Measurements from ENCODE around the gene ARMC7.

GRCh38 chr17:75078284-75079022, 31.3 kb upstream of the ARMC7 start:
- no peak for TF ChIP-seq CTCF (IDR thresholded peaks at IDR 0.05)
- no peak for TF ChIP-seq POLR2A (IDR thresholded peaks at IDR 0.05)

Data from Peyer's patch (tissue), 4 donors.